Skeletal muscle tissue (tissue), 4 donors: ENCODE results near the gene CD6. TPM values are rescaled to one million over a fixed set of nuclear protein-coding genes. Genes with fewer than 3 reads are reported as not detected.

Experiments used
- H3K27ac ChIP-seq: one replicate; pipeline ENCODE4 v1.7.0; 2013; ENCODE audit warnings: mild to moderate bottlenecking, low read depth, low read length, inconsistent platforms
- H3K27me3 ChIP-seq, 3 donors: one replicate each; pipeline ENCODE4 v1.7.0; 2013; ENCODE audit warnings: low read length in 3 of 3; ENCODE audit not compliant: control insufficient read depth in 3 of 3, insufficient read depth in 3 of 3
- H3K36me3 ChIP-seq, 3 donors: one replicate each; pipeline ENCODE4 v1.7.0; 2013; ENCODE audit warnings: low read length in 3 of 3; ENCODE audit not compliant: control insufficient read depth in 3 of 3, insufficient read depth in 3 of 3
- H3K4me1 ChIP-seq, 3 donors: one replicate each; pipeline ENCODE4 v1.7.0; 2013; ENCODE audit warnings: low read length in 3 of 3, mild to moderate bottlenecking in 3 of 3; ENCODE audit not compliant: control insufficient read depth in 3 of 3, insufficient read depth in 3 of 3
- H3K4me3 ChIP-seq, 3 donors: one replicate each; pipeline ENCODE4 v1.7.0; 2013; ENCODE audit warnings: low read length in 3 of 3
- H3K9ac ChIP-seq, 3 donors: one replicate each; pipeline ENCODE4 v1.7.0; 2013; ENCODE audit warnings: low read length in 3 of 3, mild to moderate bottlenecking in 3 of 3, moderate library complexity in 2 of 3, low read depth in 1 of 3
- H3K9me3 ChIP-seq, 3 donors: one replicate each; pipeline ENCODE4 v1.7.0; 2013; ENCODE audit warnings: low read length in 3 of 3; ENCODE audit not compliant: control insufficient read depth in 3 of 3
- total RNA-seq: library from RNA; depleted of rRNA; stranded (reverse); fragments of >200 nt; gene quantifications from one replicate; pipeline ENCODE4 v1.2.3, GENCODE V29; 2014
- donor health status: Osteomylitis.

The CD6 gene
- total RNA-seq, 1 donor from 2014 or later: under 0.01 TPM

- H3K27me3 ChIP-seq: peaks cover 0 to 11% (median 4%) of the 10 kb centered on the region in 3 donors
- H3K4me3 ChIP-seq: peak overlapping the region; percentile 72 to 80 (median 77)
- no peak overlapping the region for H3K27ac ChIP-seq
- H3K9me3 ChIP-seq: no peaks in the 10 kb centered on the region
- peak overlapping the region in 2 of 3 donors; percentile 23 to 71 for H3K9ac ChIP-seq
- peaks cover 0 to 5% (median 0%) of the 10 kb centered on the region in 3 donors for H3K36me3 ChIP-seq
- peaks cover 7 to 14% (median 11%) of the 10 kb centered on the region in 3 donors for H3K4me1 ChIP-seq
Observed at GRCh38 chr11:60950933-60951605, 20.4 kb upstream of the CD6 start.

GRCh38 chr11:60951606-60951903 is 19.9 kb upstream of the CD6 start:
- peaks cover 0 to 11% (median 4%) of the 10 kb centered on the region in 3 donors for H3K27me3 ChIP-seq
- no peaks in the 10 kb centered on the region for H3K9me3 ChIP-seq
- peaks cover 0 to 1% (median 0%) of the 10 kb centered on the region in 3 donors for H3K36me3 ChIP-seq
- H3K4me3 ChIP-seq: peak overlapping the region; percentile 72 to 80 (median 77)
- H3K9ac ChIP-seq: peak overlapping the region; percentile 69 to 76 (median 71)
- peaks cover 7 to 14% (median 11%) of the 10 kb centered on the region in 3 donors for H3K4me1 ChIP-seq
- peak overlapping the region; percentile 79 for H3K27ac ChIP-seq

- H3K27ac ChIP-seq: peak within 1 kb of the TSS; percentile 79
- peak within 1 kb of the TSS; percentile 72 to 80 (median 77) for H3K4me3 ChIP-seq
- peaks cover 7 to 14% (median 11%) of the 10 kb centered on the region in 3 donors for H3K4me1 ChIP-seq
- H3K27me3 ChIP-seq: peaks cover 0 to 11% (median 4%) of the 10 kb centered on the region in 3 donors
- H3K36me3 ChIP-seq: no peaks in the 10 kb centered on the region
- H3K9ac ChIP-seq: peak within 1 kb of the TSS; percentile 69 to 76 (median 71)
- no peaks in the 10 kb centered on the region for H3K9me3 ChIP-seq
Observed at GRCh38 chr11:60951904-60952741, 19.4 kb upstream of the CD6 start, which contains the start of gene SLC15A3. TSS of gene SLC15A3 (minus strand) at chr11:60952176. CDS start at chr11:60951551, 625 bp downstream.

- Histone ChIP-seq H3K9me3 (no peaks in the 10 kb centered on the region), H3K4me3 (peak overlapping the region; percentile 72 to 80 (median 77)), H3K27me3 (peaks cover 0 to 11% (median 4%) of the 10 kb centered on the region in 3 donors), H3K9ac (peak overlapping the region; percentile 69 to 76 (median 71)), H3K36me3 (no peaks in the 10 kb centered on the region), H3K27ac (peak overlapping the region; percentile 79), H3K4me1 (peaks cover 7 to 14% (median 11%) of the 10 kb centered on the region in 3 donors)
Observed at GRCh38 chr11:60952742-60953170, 18.7 kb upstream of the CD6 start.

- Histone ChIP-seq H3K4me1 (peaks cover 7 to 18% (median 11%) of the 10 kb centered on the region in 3 donors), H3K4me3 (no peak overlapping the region), H3K27me3 (peaks cover 0 to 11% (median 4%) of the 10 kb centered on the region in 3 donors), H3K27ac (no peak overlapping the region), H3K9ac (no peak overlapping the region), H3K9me3 (no peaks in the 10 kb centered on the region), H3K36me3 (no peaks in the 10 kb centered on the region)
Observed at GRCh38 chr11:60953781-60954180, 17.7 kb upstream of the CD6 start.

- H3K4me1 ChIP-seq: peaks cover 7 to 18% (median 11%) of the 10 kb centered on the region in 3 donors
Observed at GRCh38 chr11:60954421-60954820, 17.1 kb upstream of the CD6 start.

GRCh38 chr11:60955571-60955970 is 15.9 kb upstream of the CD6 start:
- no peak overlapping the region for H3K27ac ChIP-seq
- H3K9me3 ChIP-seq: no peaks in the 10 kb centered on the region
- H3K36me3 ChIP-seq: no peaks in the 10 kb centered on the region
- H3K27me3 ChIP-seq: peaks cover 0 to 11% (median 4%) of the 10 kb centered on the region in 3 donors
- H3K9ac ChIP-seq: no peak overlapping the region
- no peak overlapping the region for H3K4me3 ChIP-seq
- H3K4me1 ChIP-seq: peaks cover 7 to 14% (median 11%) of the 10 kb centered on the region in 3 donors

More at GRCh38 chr11:60954421-60954820, 17.1 kb upstream of the CD6 start:
- Histone ChIP-seq H3K27me3 (peaks cover 0 to 11% (median 4%) of the 10 kb centered on the region in 3 donors), H3K4me3 (no peak overlapping the region), H3K9ac (no peak overlapping the region), H3K36me3 (no peaks in the 10 kb centered on the region), H3K9me3 (no peaks in the 10 kb centered on the region), H3K27ac (no peak overlapping the region)

GRCh38 chr11:60957188-60957587 is 14.3 kb upstream of the CD6 start:
- Histone ChIP-seq H3K4me1 (peaks cover 5 to 10% (median 7%) of the 10 kb centered on the region in 3 donors), H3K4me3 (no peak overlapping the region), H3K9ac (no peak overlapping the region), H3K36me3 (no peaks in the 10 kb centered on the region), H3K27me3 (peaks cover 0 to 5% (median 0%) of the 10 kb centered on the region in 3 donors), H3K9me3 (no peaks in the 10 kb centered on the region), H3K27ac (no peak overlapping the region)

- H3K27ac ChIP-seq: no peak overlapping the region
- no peaks in the 10 kb centered on the region for H3K27me3 ChIP-seq
- no peak overlapping the region for H3K4me3 ChIP-seq
- no peaks in the 10 kb centered on the region for H3K9me3 ChIP-seq
- H3K9ac ChIP-seq: no peak overlapping the region
- H3K4me1 ChIP-seq: peaks cover 0 to 4% (median 0%) of the 10 kb centered on the region in 3 donors
- no peaks in the 10 kb centered on the region for H3K36me3 ChIP-seq
Observed at GRCh38 chr11:60959431-60959830, 12.0 kb upstream of the CD6 start.
